Transverse colon (tissue), 4 donors: ENCODE data around the gene CRB2. TPM values are rescaled to one million over a fixed set of nuclear protein-coding genes. Genes with fewer than 3 reads are reported as not detected.
A peak's percentile ranks its signal among the peaks of the same experiment; 100 is the strongest.

Source experiments
- DNase-seq: peaks from one replicate; pipeline ENCODE4 v3.0.0-alpha.2; 2019
- H3K27ac ChIP-seq, 4 donors: fragments of 200-600 bp; sonication (generic); 2 replicates each; pipeline ENCODE4 v1.5.1; 2016 to 2018; ENCODE audit warnings: inconsistent platforms in 4 of 4
- H3K27me3 ChIP-seq: fragments of 200-600 bp; sonication (generic); 2 replicates; pipeline ENCODE4 v1.5.1; 2017; ENCODE audit warnings: inconsistent platforms
- H3K36me3 ChIP-seq, 4 donors: fragments of 200-600 bp; sonication (generic); 2 replicates each; pipeline ENCODE4 v1.5.1; 2017 to 2019; ENCODE audit warnings: inconsistent platforms in 4 of 4
- H3K4me1 ChIP-seq, 4 donors: fragments of 200-600 bp; sonication (generic); 2 replicates each; pipeline ENCODE4 v1.5.1; 2017 to 2020; ENCODE audit warnings: inconsistent platforms in 4 of 4
- H3K4me3 ChIP-seq, 4 donors: fragments of 200-600 bp; sonication (generic); 1 replicate in 1 of 4; 2 replicates in 3 of 4; pipeline versions ENCODE4 v1.5.1 to v1.6.1; 2017 to 2019; ENCODE audit warnings: inconsistent platforms in 4 of 4
- H3K9me3 ChIP-seq, 2 donors: fragments of 200-600 bp; sonication (generic); 2 replicates each; pipeline ENCODE4 v1.5.1; 2017 to 2019; ENCODE audit warnings: inconsistent platforms in 2 of 2
- CTCF ChIP-seq, 5 experiments: fragments of 200-600 bp in 3 of 5; fragments of 450-650 bp in 2 of 5; sonication (generic) in 3 of 5; IDR thresholded peaks; 1 replicate in 2 of 5; 2 replicates in 3 of 5; pipeline ENCODE4 v1.5.1; 2016 to 2017; ENCODE audit warnings: antibody characterized with exemption in 5 of 5, inconsistent platforms in 3 of 5, mild to moderate bottlenecking in 2 of 5, moderate library complexity in 1 of 5
- EP300 ChIP-seq: sonication (generic); formaldehyde crosslinking; IDR thresholded peaks from one replicate; pipeline ENCODE4 v1.6.1; 2017; ENCODE audit warnings: antibody characterized with exemption, low read depth
- POLR2A ChIP-seq: fragments of 450-650 bp; IDR thresholded peaks from one replicate; pipeline ENCODE4 v1.6.1; 2016; ENCODE audit warnings: antibody characterized with exemption, mild to moderate bottlenecking, moderate library complexity
- POLR2AphosphoS5 ChIP-seq, 3 donors: sonication (generic); formaldehyde crosslinking; IDR thresholded peaks; one replicate each; pipeline ENCODE4 v1.6.1; 2016; ENCODE audit warnings: antibody characterized with exemption in 3 of 3
- WGBS, 2 donors: methylation state at CpG; one replicate each; pipeline ENCODE4 v1.1.5; 2018; ENCODE audit warnings: low coverage in 1 of 2; 5-methylcytosine and 5-hydroxymethylcytosine counted together
- in situ Hi-C, 4 donors: fragments of 200-750 bp; cut with MboI; loops; one replicate each; pipeline versions ENCODE4 v1.15.0 to v1.15.1; 2017; ENCODE audit warnings: low sequenced_read_pairs in 3 of 4, low pct_ligation_motif_present in 1 of 4, low pct_unique_long_range_greater_than_20kb in 1 of 4
- intact Hi-C: fragments of 100-400 bp; cut with DNase I; formaldehyde crosslinking; loops from one replicate; pipeline ENCODE4 v1.15.1; 2023; ENCODE audit warnings: low total_unique reads
- total RNA-seq, 4 donors: library from RNA; depleted of rRNA; stranded (reverse); fragments of >200 nt; gene quantifications; one replicate each; pipeline ENCODE4 v1.1.0, GENCODE V29; 2016

The CRB2 gene
- total RNA-seq, 4 donors from 2014 or later = 0.32 to 0.82 (median 0.75) TPM; not detected in 1

GRCh38 chr9:123401879-123402513 is 46.0 kb downstream of the CRB2 start:
- Histone ChIP-seq H3K4me1 (no peaks in the 10 kb centered on the region), H3K27ac (no peak overlapping the region), H3K9me3 (no peaks in the 10 kb centered on the region), H3K36me3 (no peaks in the 10 kb centered on the region), H3K27me3 (no peaks in the 10 kb centered on the region), H3K4me3 (no peak overlapping the region)
- TF ChIP-seq CTCF (IDR thresholded peaks at IDR 0.05) (peak; percentile 60 to 76 (median 68)), POLR2AphosphoS5 (IDR thresholded peaks at IDR 0.05) (no peak)
- WGBS, 2 donors = 20 to 53% methylated on average over 3 to 9 of the region's 9 CpGs
- peak; percentile 41 for DNase-seq
- in situ Hi-C loops = loop anchor here in 3 of 4 donors (25.0 kb wide), 1 partner anchor 635 kb away; no protein-coding TSS in a partner anchor
- intact Hi-C loops = loop anchor here (2.0 kb wide), 1 partner anchor 639 kb away; no protein-coding TSS in a partner anchor

- H3K36me3 ChIP-seq = no peaks in the 10 kb centered on the region
- TF ChIP-seq POLR2AphosphoS5 (IDR thresholded peaks at IDR 0.05) (no peak), EP300 (no peak), POLR2A (no peak), CTCF (IDR thresholded peaks at IDR 0.05) (no peak)
- H3K4me3 ChIP-seq = no peak overlapping the region
- no peaks in the 10 kb centered on the region for H3K9me3 ChIP-seq
- H3K27me3 ChIP-seq = no peaks in the 10 kb centered on the region
- intact Hi-C loops = loop anchor here (2.0 kb wide), 1 partner anchor 638 kb away; no protein-coding TSS in a partner anchor
- whole genome bisulfite sequencing, 2 donors = 98% methylated on average over 17 of the region's 17 CpGs; no CpG with 5 or more reads in 1 of the 2 donors
- in situ Hi-C loops = loop anchor here in 3 of 4 donors (25.0 kb wide), 1 partner anchor 634 kb away; no protein-coding TSS in a partner anchor
- H3K27ac ChIP-seq = no peak overlapping the region
- no peaks in the 10 kb centered on the region for H3K4me1 ChIP-seq
- no peak for DNase-seq
Observed at GRCh38 chr9:123402981-123403509, 47.0 kb downstream of the CRB2 start.

- Histone ChIP-seq H3K36me3 (no peaks in the 10 kb centered on the region), H3K27ac (no peak overlapping the region), H3K9me3 (no peaks in the 10 kb centered on the region), H3K4me3 (no peak overlapping the region), H3K27me3 (no peaks in the 10 kb centered on the region), H3K4me1 (no peaks in the 10 kb centered on the region)
- no peak for TF ChIP-seq CTCF (IDR thresholded peaks at IDR 0.05)
- TF ChIP-seq EP300 = no peak
- TF ChIP-seq POLR2AphosphoS5 (IDR thresholded peaks at IDR 0.05) = no peak
- DNase-seq = no peak
- intact Hi-C loops = no loop called here
- in situ Hi-C loops = loop anchor here in 3 of 4 donors (25.0 kb wide), 1 partner anchor 631 kb away; no protein-coding TSS in a partner anchor
- WGBS, 2 donors = 86% methylated on average over 6 of the region's 6 CpGs; no CpG with 5 or more reads in 1 of the 2 donors
Observed at GRCh38 chr9:123406016-123406415, 50.0 kb downstream of the CRB2 start.

GRCh38 chr9:123406691-123407216 is 50.8 kb downstream of the CRB2 start:
- Histone ChIP-seq H3K4me1 (no peaks in the 10 kb centered on the region), H3K27ac (no peak overlapping the region), H3K9me3 (no peaks in the 10 kb centered on the region), H3K4me3 (no peak overlapping the region), H3K36me3 (no peaks in the 10 kb centered on the region), H3K27me3 (no peaks in the 10 kb centered on the region)
- in situ Hi-C loops = loop anchor here in 3 of 4 donors (25.0 kb wide), 1 partner anchor 631 kb away; no protein-coding TSS in a partner anchor
- DNase-seq = no peak
- TF ChIP-seq POLR2A (no peak), EP300 (no peak), POLR2AphosphoS5 (IDR thresholded peaks at IDR 0.05) (no peak), CTCF (IDR thresholded peaks at IDR 0.05) (no peak)
- intact Hi-C loops = no loop called here
- 70% methylated on average over 11 of the region's 13 CpGs; no CpG with 5 or more reads in 1 of the 2 donors for WGBS, 2 donors
